ENCODE measurements around the gene SMTNL1. TPM values are rescaled to one million over a fixed set of nuclear protein-coding genes. Genes with fewer than 3 reads are reported as not detected.

SMTNL1 gene
- total and polyA plus RNA-seq, 9 of the 15 experiments (the other 6 are each of a cell fraction or from before 2014, with no cell fraction given), result not detected

DNA sequence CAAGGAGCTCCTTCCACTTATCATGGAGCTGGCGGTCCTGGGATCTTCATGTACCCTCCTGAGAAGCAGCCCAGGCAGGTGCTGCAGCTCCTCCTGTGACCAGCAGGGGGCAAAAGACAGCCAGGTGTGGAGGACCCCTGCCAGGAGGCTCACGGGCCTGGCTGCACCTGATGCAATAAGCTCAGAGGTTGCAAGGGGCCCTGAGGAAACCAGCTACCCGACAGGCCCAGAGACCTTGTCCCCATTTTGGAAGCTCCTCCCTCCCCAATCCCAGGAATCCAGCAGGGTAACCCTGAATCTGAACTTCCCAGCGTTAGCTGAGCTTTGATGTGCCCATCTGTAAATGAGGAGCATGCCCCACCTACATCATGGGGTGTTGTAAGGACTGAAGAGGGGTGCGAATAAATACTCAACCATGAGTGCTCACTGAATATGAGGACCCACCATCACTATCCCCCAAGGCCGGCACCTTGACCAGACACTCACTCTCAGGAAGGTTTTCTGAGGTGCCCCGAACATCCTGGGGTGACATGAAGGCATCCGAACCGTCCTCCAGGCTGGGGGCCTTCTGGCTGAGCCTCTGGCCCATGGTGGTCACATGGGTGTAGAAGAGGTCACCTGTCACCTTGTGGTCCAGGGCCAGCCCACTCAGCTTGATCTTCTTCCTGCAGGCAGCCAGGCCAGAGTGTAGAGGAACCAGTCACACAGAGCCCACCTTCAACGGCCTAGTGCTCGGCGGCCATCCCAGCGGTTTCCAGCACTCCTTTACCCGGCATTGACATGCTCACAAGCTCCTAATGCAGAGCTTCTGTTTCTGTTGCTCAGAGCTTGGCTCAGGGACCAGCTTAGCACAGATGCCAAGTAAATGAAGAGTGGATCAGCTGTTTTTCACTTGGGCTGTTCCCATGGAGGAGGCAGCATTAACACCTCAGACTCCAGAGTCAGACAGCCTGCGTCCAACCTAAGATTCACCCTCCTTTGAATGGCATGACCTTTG lies 43.6 kb upstream of the SMTNL1 start (continued):
- TF ChIP-seq, protein P1, sequence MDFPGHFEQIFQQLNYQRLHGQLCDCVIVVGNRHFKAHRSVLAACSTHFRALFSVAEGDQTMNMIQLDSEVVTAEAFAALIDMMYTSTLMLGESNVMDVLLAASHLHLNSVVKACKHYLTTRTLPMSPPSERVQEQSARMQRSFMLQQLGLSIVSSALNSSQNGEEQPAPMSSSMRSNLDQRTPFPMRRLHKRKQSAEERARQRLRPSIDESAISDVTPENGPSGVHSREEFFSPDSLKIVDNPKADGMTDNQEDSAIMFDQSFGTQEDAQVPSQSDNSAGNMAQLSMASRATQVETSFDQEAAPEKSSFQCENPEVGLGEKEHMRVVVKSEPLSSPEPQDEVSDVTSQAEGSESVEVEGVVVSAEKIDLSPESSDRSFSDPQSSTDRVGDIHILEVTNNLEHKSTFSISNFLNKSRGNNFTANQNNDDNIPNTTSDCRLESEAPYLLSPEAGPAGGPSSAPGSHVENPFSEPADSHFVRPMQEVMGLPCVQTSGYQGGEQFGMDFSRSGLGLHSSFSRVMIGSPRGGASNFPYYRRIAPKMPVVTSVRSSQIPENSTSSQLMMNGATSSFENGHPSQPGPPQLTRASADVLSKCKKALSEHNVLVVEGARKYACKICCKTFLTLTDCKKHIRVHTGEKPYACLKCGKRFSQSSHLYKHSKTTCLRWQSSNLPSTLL (IDR thresholded peaks at IDR 0.05), result no peak
- TF ChIP-seq ZNF780A (CRISPR knock-in tag; IDR thresholded peaks at IDR 0.05), result no peak
- peak; percentile 80 for TF ChIP-seq BHLHE40 (IDR thresholded peaks at IDR 0.05; ENCODE audit: low read length)
- peak; percentile 61; the same call in 1 of the 2 replicates for TF ChIP-seq MTA3 (IDR thresholded peaks at IDR 0.05; ENCODE audit: borderline replicate concordance)
- TF ChIP-seq, protein P2, sequence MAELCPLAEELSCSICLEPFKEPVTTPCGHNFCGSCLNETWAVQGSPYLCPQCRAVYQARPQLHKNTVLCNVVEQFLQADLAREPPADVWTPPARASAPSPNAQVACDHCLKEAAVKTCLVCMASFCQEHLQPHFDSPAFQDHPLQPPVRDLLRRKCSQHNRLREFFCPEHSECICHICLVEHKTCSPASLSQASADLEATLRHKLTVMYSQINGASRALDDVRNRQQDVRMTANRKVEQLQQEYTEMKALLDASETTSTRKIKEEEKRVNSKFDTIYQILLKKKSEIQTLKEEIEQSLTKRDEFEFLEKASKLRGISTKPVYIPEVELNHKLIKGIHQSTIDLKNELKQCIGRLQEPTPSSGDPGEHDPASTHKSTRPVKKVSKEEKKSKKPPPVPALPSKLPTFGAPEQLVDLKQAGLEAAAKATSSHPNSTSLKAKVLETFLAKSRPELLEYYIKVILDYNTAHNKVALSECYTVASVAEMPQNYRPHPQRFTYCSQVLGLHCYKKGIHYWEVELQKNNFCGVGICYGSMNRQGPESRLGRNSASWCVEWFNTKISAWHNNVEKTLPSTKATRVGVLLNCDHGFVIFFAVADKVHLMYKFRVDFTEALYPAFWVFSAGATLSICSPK (IDR thresholded peaks at IDR 0.05; ENCODE audit: borderline replicate concordance), result no peak
- TF ChIP-seq ZNF740 (CRISPR knock-in tag; IDR thresholded peaks at IDR 0.05), result peak; percentile 47; the same call in 1 of the 2 replicates
- TF ChIP-seq ZNF740 (tag; IDR thresholded peaks at IDR 0.05), result no peak
- TF ChIP-seq MCM7 (IDR thresholded peaks at IDR 0.05), result no peak
- TF ChIP-seq POLR3A (IDR thresholded peaks at IDR 0.05; ENCODE audit: borderline replicate concordance, extremely low read depth, insufficient read depth, insufficient read length), result no peak
- no peak for TF ChIP-seq NR2C2 (CRISPR knock-in tag; IDR thresholded peaks at IDR 0.05)
- peak; percentile 48; the same call in 1 of the 2 replicates for TF ChIP-seq NR2C2 (tag; IDR thresholded peaks at IDR 0.05)
- no peak for TF ChIP-seq KLF13 (tag; IDR thresholded peaks at IDR 0.05; ENCODE audit: borderline replicate concordance, low read depth)
- no peak for TF ChIP-seq FOSL1 (tag; conservative IDR thresholded peaks at IDR 0.05)
- no peak for TF ChIP-seq RBM17 (IDR thresholded peaks at IDR 0.05; ENCODE audit: borderline replicate concordance, low read depth, low read length)
- no peak for TF ChIP-seq HMGN3 (IDR thresholded peaks at IDR 0.05; ENCODE audit: borderline replicate concordance, extremely low read depth, insufficient read length, low read depth, low read length)
- TF ChIP-seq, protein P3, sequence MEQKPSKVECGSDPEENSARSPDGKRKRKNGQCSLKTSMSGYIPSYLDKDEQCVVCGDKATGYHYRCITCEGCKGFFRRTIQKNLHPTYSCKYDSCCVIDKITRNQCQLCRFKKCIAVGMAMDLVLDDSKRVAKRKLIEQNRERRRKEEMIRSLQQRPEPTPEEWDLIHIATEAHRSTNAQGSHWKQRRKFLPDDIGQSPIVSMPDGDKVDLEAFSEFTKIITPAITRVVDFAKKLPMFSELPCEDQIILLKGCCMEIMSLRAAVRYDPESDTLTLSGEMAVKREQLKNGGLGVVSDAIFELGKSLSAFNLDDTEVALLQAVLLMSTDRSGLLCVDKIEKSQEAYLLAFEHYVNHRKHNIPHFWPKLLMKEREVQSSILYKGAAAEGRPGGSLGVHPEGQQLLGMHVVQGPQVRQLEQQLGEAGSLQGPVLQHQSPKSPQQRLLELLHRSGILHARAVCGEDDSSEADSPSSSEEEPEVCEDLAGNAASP (IDR thresholded peaks at IDR 0.05), result no peak
- TF ChIP-seq MYNN (IDR thresholded peaks at IDR 0.05), result no peak
- no peak for TF ChIP-seq MYNN (CRISPR knock-in tag; IDR thresholded peaks at IDR 0.05)
- TF ChIP-seq HDAC2 (IDR thresholded peaks at IDR 0.05), result 0 out of 2 replicates have a peak, but pooled peaks have one; percentile 37

All from K562 (cell line).